ENCODE measurements around the gene CACFD1.

The CACFD1 gene

GRCh38 chr9:133520121-133520835 lies 60.5 kb downstream of the CACFD1 start:
- no peak for DNase-seq

Data from NCI-H774 (cell line).